ENCODE data around the gene IL2RG.

Gene IL2RG

DNA sequence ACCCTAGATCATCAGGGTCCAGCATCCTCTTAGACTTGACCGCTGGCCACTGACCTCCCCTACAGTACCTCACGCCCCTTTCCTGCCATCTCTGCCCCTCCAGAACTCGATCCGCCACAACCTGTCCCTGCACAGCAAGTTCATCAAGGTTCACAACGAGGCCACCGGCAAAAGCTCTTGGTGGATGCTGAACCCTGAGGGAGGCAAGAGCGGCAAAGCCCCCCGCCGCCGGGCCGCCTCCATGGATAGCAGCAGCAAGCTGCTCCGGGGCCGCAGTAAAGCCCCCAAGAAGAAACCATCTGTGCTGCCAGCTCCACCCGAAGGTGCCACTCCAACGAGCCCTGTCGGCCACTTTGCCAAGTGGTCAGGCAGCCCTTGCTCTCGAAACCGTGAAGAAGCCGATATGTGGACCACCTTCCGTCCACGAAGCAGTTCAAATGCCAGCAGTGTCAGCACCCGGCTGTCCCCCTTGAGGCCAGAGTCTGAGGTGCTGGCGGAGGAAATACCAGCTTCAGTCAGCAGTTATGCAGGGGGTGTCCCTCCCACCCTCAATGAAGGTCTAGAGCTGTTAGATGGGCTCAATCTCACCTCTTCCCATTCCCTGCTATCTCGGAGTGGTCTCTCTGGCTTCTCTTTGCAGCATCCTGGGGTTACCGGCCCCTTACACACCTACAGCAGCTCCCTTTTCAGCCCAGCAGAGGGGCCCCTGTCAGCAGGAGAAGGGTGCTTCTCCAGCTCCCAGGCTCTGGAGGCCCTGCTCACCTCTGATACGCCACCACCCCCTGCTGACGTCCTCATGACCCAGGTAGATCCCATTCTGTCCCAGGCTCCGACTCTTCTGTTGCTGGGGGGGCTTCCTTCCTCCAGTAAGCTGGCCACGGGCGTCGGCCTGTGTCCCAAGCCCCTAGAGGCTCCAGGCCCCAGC, 10.5 kb downstream of the IL2RG start:
- TF ChIP-seq GATA2 (IDR thresholded peaks at IDR 0.05; ENCODE audit: low read depth, low read length) (no peak), GATA3 (IDR thresholded peaks at IDR 0.05; ENCODE audit: low read depth, low read length) (no peak)

DNA sequence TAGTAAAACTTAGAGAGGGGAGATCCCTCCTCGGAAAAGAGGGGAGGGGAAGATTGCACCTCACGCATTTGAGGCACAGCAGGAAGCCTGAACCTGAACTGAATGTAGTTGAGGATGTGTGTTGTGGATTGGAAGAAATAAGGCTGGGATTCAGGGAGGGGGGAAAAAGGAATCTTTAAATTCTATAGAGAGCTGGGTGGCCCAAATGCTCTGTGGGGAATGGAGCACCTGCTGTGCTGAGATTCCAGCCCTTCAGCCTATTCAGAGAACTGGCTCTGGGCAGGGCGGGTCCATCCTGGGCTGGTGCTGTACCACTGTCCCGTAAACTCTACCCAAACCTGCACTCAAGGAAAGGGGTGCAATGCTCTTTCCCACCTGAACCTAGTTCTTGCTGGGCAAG, 11.6 kb downstream of the IL2RG start:
- TF ChIP-seq GATA3 (IDR thresholded peaks at IDR 0.05; ENCODE audit: low read depth, low read length) (no peak), GATA2 (IDR thresholded peaks at IDR 0.05; ENCODE audit: low read depth, low read length) (no peak)

DNA sequence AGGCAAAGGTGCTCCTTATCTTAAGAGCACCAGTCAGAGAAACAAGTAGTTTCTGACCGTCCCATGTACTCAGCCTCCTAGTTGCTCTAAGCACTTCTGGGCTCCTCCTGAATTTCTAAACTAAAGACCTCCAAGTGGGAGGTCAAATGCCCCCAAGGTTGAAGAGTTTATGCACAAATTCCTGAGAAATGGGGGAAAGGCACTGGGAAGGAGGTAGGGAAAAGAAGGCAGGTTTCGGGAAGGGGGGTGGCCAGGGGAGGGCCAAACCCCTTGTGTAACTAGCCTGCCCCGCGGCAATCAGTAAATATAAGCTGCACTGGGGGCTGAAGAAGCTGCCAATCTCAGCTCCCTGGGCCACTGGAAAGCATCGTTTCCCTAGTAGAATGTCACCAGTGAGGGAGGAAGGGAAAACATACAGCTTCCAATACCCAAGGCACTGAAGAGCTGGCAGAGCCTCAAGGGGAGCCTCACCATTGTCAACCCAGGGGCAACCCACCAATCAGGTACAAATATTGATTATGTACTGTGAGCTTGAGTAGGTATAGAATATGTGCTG, 12.3 kb downstream of the IL2RG start:
- TF ChIP-seq GATA2 (IDR thresholded peaks at IDR 0.05; ENCODE audit: low read depth, low read length) (no peak), GATA3 (IDR thresholded peaks at IDR 0.05; ENCODE audit: low read depth, low read length) (no peak)

DNA sequence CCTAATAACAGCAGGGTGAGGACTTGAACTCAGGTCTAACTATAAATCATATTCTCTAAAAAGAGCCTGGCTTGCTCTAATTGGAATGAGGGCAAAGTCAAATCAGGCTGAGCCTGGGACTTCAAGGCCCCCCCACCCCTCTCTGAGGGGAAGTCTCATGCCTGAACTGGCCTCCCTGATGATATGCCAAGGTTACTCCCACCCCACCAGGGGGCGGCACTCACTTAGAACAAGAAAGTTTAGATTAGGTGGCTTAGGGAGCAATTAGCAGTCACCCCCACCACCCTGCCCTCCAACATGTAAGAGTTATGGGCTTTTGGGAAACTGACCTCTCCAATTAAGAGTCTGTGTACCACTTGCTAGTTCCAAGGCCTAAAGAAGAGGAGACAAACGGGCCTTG, 13.1 kb downstream of the IL2RG start:
- TF ChIP-seq GATA3 (IDR thresholded peaks at IDR 0.05; ENCODE audit: low read depth, low read length): no peak
- TF ChIP-seq GATA2 (IDR thresholded peaks at IDR 0.05; ENCODE audit: low read depth, low read length): no peak

DNA sequence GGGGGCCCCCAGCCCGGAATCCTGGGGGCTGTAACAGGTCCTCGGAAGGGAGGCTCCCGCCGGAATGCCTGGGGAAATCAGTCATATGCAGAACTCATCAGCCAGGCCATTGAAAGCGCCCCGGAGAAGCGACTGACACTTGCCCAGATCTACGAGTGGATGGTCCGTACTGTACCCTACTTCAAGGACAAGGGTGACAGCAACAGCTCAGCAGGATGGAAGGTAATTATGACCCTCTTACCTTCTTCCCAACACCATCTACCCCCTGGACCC, 14.7 kb downstream of the IL2RG start:
- no peak for TF ChIP-seq GATA3 (IDR thresholded peaks at IDR 0.05; ENCODE audit: low read depth, low read length)
- TF ChIP-seq GATA2 (IDR thresholded peaks at IDR 0.05; ENCODE audit: low read depth, low read length): no peak

DNA sequence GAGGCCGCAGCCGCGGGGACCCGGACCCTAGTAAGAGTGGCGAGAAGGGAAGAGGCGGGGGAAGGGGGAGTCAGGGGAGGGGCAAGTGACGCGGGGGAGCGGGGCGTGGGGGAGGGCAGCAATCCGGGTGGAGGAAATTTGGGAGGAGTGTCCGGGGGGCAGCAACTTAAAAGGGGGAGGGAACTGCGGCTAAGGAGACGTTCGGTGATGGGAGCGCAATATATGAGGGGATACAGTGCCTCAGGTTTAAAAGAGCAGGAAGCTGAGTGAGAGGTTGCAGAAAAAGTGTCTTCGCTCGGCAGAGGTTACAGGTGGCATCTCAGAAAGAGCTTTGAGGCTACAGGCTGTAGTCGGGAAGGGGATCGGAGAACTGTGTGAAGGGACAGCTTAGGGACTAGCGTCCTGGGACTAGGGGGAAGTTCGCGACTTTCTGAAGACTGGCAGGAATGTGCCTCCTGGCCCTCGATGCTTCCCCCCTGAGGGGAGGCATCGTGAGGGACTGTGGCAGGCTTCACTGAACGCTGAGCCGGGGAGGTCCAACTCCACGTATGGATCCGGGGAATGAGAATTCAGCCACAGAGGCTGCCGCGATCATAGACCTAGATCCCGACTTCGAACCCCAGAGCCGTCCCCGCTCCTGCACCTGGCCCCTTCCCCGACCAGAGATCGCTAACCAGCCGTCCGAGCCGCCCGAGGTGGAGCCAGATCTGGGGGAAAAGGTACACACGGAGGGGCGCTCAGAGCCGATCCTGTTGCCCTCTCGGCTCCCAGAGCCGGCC, 15.2 kb downstream of the IL2RG start:
- TF ChIP-seq GATA3 (IDR thresholded peaks at IDR 0.05; ENCODE audit: low read depth, low read length) (no peak), GATA2 (IDR thresholded peaks at IDR 0.05; ENCODE audit: low read depth, low read length) (no peak)

DNA sequence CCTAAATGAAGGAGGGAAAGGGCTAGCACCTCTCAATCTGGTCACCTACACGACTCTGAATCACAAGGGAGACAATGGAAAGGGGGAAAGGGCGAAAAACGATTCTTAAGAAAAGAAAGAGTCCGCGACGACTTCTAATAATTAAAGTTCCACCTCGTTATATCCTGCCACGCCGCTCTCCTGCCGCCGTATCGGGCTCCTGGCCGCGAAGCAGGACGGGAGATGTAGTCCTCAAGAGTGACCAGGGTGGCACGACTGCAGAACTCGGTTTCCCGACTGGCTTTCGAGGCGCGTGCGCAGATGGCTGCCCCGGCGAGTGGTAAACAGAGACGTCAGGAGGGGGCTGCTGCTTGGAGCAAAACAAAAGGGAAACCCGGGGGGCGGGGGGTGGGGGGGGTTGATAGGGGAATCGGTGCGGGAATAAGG, 15.8 kb downstream of the IL2RG start, which contains the start of gene FOXO4:
Gene FOXO4 (plus strand): TSS at position 297 of the 426 bp plus-strand sequence. CDS start 678 bp downstream, outside the sequence.
- TF ChIP-seq GATA2 (IDR thresholded peaks at IDR 0.05; ENCODE audit: low read depth, low read length) (no peak), GATA3 (IDR thresholded peaks at IDR 0.05; ENCODE audit: low read depth, low read length) (no peak)

DNA sequence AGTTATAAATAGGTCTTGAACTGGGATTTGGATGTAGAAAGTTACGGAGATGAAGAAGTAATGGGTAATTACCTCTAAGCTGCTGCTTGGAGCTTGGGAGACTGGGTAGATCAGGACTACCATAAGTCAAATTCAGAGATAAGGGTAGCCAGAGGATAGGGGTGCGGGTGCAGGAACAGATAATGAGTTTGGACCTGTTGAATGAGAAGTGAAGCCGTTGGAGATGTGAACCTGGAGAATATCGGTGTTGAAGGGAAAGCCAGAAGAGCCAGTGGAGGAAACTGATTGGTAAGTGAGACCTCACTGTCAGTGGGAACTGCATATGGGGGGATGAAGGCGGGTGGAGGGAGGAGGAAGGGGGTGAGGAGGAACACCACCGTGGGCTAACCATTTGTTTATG, 16.3 kb downstream of the IL2RG start:
- TF ChIP-seq GATA2 (IDR thresholded peaks at IDR 0.05; ENCODE audit: low read depth, low read length) (no peak), GATA3 (IDR thresholded peaks at IDR 0.05; ENCODE audit: low read depth, low read length) (no peak)

DNA sequence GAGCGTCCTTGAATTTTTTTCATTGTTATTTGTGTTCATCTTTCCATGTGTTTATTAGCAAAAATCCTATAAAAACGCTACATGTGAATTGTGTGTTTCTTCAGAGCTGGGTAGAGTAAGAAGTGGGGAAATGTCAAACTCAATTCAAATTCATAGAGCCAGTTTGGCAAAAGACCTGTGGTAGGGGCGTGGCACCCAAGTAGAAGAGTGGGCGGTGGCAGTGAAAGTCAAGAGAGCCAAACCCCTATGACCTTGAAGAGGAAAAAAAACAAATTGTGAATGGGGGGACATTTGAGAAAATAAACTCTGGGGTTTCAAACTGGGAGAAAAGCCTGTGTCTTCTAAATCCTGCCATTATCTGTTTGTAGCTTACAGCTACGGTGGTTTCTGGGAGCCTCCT, 20.1 kb downstream of the IL2RG start:
- no peak for TF ChIP-seq GATA3 (IDR thresholded peaks at IDR 0.05; ENCODE audit: low read depth, low read length)
- TF ChIP-seq GATA2 (IDR thresholded peaks at IDR 0.05; ENCODE audit: low read depth, low read length): no peak

DNA sequence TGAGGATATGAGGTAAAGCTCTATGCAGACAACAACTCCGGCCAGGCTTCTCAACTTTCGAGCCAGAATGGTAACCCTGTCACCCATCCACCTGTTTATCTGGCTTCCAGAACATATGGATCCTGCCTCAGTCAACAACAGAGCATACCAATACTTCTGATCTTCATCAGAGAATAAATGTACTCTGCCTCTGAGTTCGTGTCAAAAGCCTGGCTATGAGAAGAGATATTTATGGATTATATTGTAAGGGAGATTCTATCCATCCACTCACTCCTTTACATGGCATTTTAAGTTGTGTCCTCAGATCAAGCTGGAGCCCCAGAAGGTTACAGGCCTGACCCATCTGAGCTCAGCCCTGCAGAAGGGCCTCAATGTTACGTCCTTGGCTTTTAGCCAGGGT, 25.5 kb downstream of the IL2RG start:
- TF ChIP-seq GATA2 (IDR thresholded peaks at IDR 0.05; ENCODE audit: low read depth, low read length) (no peak), GATA3 (IDR thresholded peaks at IDR 0.05; ENCODE audit: low read depth, low read length) (no peak)

DNA sequence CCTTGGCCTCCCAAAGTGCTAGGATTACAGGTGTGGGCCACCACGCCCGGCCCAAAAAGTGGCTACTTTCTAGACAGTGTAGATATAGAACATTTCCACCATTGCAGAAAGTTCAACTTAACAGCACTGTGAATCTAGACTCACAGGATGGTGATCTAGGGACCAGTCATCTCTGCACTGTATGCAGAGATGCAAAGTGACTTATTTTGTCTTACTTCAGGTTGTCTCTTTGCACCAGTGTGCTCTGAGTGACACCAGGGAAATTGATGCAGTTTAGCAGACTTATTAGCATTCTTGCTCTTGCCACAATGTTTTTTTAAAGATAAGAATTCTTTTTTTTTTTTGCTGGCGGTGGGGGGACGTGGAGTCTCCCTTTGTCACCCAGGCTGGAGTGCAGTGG, 28.6 kb downstream of the IL2RG start:
- TF ChIP-seq GATA2 (IDR thresholded peaks at IDR 0.05; ENCODE audit: low read depth, low read length) (no peak), GATA3 (IDR thresholded peaks at IDR 0.05; ENCODE audit: low read depth, low read length) (no peak)

DNA sequence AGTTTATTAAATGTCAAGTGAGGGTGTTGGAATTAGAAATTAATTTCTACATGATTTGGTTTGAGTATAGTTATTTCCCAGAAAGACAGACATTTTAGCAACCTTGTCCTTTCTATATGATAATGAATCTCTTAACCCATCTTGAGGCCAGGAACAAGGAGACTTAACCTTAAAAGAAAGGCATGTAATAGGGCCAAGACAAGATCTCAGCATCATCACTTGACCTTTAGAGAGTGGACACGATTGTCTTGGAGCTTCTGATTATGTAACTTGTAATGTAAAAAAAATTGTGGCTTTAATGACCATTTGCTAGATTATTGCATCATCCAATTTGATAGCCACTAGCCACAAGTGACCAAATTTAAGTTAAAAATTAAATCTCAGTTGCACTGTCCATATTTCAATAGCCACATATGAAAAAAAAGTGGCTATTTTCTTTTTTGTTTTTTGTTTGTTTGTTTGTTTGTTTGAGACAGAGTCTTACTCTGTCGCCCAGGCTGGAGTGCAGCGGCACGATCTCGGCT, 29.2 kb downstream of the IL2RG start:
- TF ChIP-seq GATA3 (IDR thresholded peaks at IDR 0.05; ENCODE audit: low read depth, low read length) (no peak), GATA2 (IDR thresholded peaks at IDR 0.05; ENCODE audit: low read depth, low read length) (no peak)

DNA sequence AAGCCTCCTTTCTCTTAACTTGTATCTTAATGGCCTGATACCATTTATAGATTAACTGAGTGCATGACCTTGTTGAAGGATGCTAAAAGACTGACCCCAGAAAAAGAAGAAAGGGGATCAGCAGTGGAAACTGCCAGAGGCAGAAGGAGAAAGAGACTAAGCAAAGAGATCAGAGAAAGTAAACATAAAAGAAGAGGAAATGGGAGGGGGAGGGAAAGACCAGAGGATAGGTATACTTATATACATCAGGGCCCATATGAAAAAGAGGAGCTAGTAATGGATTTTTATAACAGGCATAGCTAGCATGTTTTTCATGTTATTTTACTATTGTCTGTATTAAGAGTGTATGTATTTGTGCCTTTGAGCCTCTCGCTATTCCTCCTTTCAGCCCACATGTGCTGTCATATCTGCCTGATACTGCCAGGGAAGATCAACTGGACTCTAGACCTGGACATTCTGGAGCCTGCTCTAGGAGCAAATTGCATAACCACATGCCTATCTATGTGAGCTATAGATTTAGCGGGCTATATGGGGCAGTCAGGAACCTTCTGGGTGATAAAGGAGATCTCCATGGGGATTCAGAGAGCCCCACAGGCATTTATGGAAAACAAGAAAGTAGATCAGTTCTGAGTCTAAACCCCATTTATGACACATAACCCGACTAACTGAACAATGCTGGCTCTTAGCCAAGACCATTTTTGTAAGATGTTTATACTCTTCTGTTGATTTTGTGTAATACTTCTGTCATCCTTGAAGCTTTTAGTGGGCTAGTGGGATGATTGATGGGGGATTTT, 29.9 kb downstream of the IL2RG start:
- TF ChIP-seq GATA3 (IDR thresholded peaks at IDR 0.05; ENCODE audit: low read depth, low read length) (no peak), GATA2 (IDR thresholded peaks at IDR 0.05; ENCODE audit: low read depth, low read length) (no peak)

DNA sequence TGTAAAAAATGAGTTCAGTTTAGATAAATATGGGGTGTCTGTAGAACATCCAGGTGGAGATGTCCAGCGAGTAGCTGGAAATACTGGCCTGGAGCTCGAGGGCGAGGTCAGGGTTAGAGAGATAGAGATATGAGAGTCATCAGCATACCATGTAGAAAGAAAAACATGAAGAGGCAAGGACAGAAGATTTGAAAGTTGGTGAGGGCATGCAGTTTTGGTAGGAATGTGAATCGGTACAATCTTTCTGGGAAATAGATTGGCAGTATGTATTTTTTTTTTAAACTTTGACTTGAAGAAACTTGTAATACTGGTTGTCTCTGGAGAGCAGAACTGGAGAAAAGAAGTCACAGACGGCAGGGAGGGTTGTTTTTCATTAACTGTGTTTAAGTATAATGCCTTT, 40.8 kb downstream of the IL2RG start:
- TF ChIP-seq GATA2 (IDR thresholded peaks at IDR 0.05; ENCODE audit: low read depth, low read length): no peak
- no peak for TF ChIP-seq GATA3 (IDR thresholded peaks at IDR 0.05; ENCODE audit: low read depth, low read length)

All from SH-SY5Y (cell line).